ENCODE results near the gene FAM120C. TPM values are rescaled to one million over a fixed set of nuclear protein-coding genes. Genes with fewer than 3 reads are reported as not detected.

The FAM120C gene
- total and polyA plus RNA-seq, 7 experiments from 2014 or later, result 8.0 to 24.7 (median 15.1) TPM

DNA sequence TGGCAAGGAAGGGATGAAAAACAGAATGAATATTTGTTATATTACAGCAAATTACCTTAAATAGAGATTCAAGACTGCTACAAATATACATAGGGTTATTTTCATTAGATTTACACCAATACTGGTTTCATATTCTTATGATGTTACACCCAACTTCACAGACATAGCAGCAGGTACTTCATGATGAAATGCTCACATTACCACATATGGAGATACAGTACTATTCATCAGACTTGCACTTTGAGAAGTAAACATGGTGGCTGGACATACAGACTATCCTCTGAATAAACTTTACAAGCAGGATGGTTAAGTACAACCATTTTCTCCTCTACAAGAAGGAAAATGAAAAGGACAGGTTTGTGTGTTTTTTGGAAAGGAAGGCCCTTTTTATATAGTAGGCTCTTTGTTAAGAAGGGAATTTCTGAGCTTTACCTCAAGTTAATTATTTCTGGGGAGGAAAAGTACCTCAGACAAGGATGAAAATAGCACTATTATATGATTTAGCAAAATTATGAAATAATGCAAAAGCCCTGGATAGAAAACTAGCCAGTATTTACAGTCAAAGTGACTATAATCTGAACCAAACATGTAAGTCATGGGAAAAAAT, 12.0 kb upstream of the FAM120C start:
- intact Hi-C loops (cut with micrococcal nuclease), result no loop called here
- Histone ChIP-seq H3K27ac (ENCODE audit: low read depth, low read length) (no peak overlapping the region), H3K27me3 (ENCODE audit: control insufficient read depth in 2 of 2, insufficient read depth in 2 of 2, low read length in 2 of 2) (no peaks in the 10 kb centered on the region), H3K4me1 (ENCODE audit: control insufficient read depth in 2 of 2, insufficient read depth in 2 of 2, low read length in 2 of 2) (no peaks in the 10 kb centered on the region), H3K9me3 (ENCODE audit: control insufficient read depth in 2 of 3, low read length in 3 of 3) (no peaks in the 10 kb centered on the region), H3K36me3 (ENCODE audit: control insufficient read depth in 2 of 3, insufficient read depth in 3 of 3, low read length in 3 of 3) (no peaks in the 10 kb centered on the region), H3K4me3 (ENCODE audit: low read length) (no peak overlapping the region)
- H3K36me3 Mint-ChIP-seq, result peaks cover 0 to 2% (median 0%) of the 10 kb centered on the region in 5 donors
- DNase-seq (no peak), ATAC-seq (no peak)
- H3K4me1 Mint-ChIP-seq, result peaks cover 0 to 2% (median 0%) of the 10 kb centered on the region in 7 donors
- H3K9me3 Mint-ChIP-seq, result no peaks in the 10 kb centered on the region
- H3K4me3 Mint-ChIP-seq, result no peak overlapping the region
- peaks cover 0 to 11% (median 4%) of the 10 kb centered on the region in 5 donors for H3K27me3 Mint-ChIP-seq
- no peak overlapping the region for H3K27ac Mint-ChIP-seq
- ChIA-PET POLR2A (no interaction called here), CTCF (no interaction called here)

DNA sequence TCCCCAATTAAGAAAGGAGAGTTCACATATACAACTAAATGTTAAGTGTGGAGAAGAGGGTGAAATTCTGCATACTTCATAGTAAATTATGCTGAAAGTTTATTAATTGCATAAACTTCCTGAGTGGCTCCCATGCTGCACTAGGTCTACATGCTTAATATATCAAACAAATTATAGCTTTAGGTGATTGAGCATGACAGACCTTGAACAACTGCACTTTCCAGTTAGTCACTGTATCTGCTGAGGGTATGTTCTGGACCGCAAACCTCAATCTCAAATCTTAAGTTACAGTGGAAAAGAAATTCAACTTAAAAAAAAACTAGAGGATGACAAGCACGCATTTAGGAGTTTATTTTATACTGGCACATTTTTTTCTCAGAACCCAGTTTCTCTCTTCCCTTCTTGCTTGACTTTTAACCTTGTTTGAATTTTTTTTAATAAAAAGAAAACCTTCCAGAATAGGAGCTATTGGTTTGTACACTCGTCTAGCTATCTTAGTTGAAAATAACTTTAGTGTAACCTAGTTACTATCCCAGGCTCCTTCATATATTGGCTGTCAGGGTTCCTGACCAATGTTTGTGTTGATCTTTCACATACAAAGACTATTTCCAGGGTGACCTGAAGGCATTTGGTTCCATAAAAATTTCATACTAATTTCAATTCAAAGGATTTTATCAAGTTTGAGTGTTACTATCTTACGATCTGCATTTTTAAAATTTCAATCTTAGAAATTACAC, 10.2 kb upstream of the FAM120C start:
- no peaks in the 10 kb centered on the region for H3K9me3 Mint-ChIP-seq
- CTCF ChIA-PET, result no interaction called here
- intact Hi-C loops (cut with micrococcal nuclease), result no loop called here
- H3K4me1 ChIP-seq (ENCODE audit: control insufficient read depth in 2 of 2, insufficient read depth in 2 of 2, low read length in 2 of 2), result no peaks in the 10 kb centered on the region
- POLR2A ChIA-PET, result no interaction called here
- no peak overlapping the region for H3K4me3 Mint-ChIP-seq
- peaks cover 0 to 2% (median 0%) of the 10 kb centered on the region in 7 donors for H3K4me1 Mint-ChIP-seq
- H3K9me3 ChIP-seq (ENCODE audit: control insufficient read depth in 2 of 3, low read length in 3 of 3), result no peaks in the 10 kb centered on the region
- ATAC-seq, result no peak
- peaks cover 0 to 2% (median 0%) of the 10 kb centered on the region in 5 donors for H3K27me3 Mint-ChIP-seq
- no peaks in the 10 kb centered on the region for H3K27me3 ChIP-seq (ENCODE audit: control insufficient read depth in 2 of 2, insufficient read depth in 2 of 2, low read length in 2 of 2)
- no peaks in the 10 kb centered on the region for H3K36me3 ChIP-seq (ENCODE audit: control insufficient read depth in 2 of 3, insufficient read depth in 3 of 3, low read length in 3 of 3)
- DNase-seq, result no peak
- H3K27ac Mint-ChIP-seq, result no peak overlapping the region
- no peak overlapping the region for H3K27ac ChIP-seq (ENCODE audit: low read depth, low read length)
- no peak overlapping the region for H3K4me3 ChIP-seq (ENCODE audit: low read length)
- peaks cover 0 to 3% (median 0%) of the 10 kb centered on the region in 5 donors for H3K36me3 Mint-ChIP-seq

DNA sequence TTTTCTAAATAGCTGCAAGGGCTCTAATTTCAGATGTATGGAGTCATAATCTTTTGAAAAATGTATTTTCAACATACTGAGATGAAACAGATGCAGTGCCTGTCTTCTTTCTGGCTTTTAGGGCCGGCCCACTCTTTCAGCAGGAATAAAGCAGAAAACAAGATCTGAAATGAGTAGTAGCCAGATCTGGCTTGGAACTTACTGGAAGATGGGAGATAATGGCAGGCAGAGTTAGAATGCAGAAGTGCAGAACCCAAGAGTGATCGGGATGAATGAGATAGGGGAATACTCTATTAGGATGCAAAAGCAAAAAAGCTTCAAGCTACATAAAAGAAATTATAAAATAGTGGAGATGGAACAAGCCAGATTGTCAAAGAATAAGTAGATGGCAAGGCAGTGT, 1.4 kb upstream of the FAM120C start:
- H3K27ac ChIP-seq (ENCODE audit: low read depth, low read length), result no peak overlapping the region
- no peaks in the 10 kb centered on the region for H3K27me3 ChIP-seq (ENCODE audit: control insufficient read depth in 2 of 2, insufficient read depth in 2 of 2, low read length in 2 of 2)
- DNase-seq (no peak), ATAC-seq (no peak)
- ChIA-PET CTCF (no interaction called here), POLR2A (interaction anchor here (0.6 kb wide), 1 partner anchor 811 kb away, joined by 3 read pairs; no protein-coding TSS in a partner anchor)
- no peaks in the 10 kb centered on the region for H3K9me3 ChIP-seq (ENCODE audit: control insufficient read depth in 2 of 3, low read length in 3 of 3)
- H3K27me3 Mint-ChIP-seq, result no peaks in the 10 kb centered on the region
- no peak overlapping the region for H3K27ac Mint-ChIP-seq
- intact Hi-C loops (cut with micrococcal nuclease), result loop anchor here in 1 of 2 donors (5.0 kb wide), 1 partner anchor 762 kb away; the partner anchor contains the start of genes RIBC1 and SMC1A
- no peaks in the 10 kb centered on the region for H3K9me3 Mint-ChIP-seq
- H3K4me1 Mint-ChIP-seq, result peaks cover 24 to 32% (median 30%) of the 10 kb centered on the region in 7 donors
- H3K4me3 ChIP-seq (ENCODE audit: low read length), result no peak overlapping the region
- no peak overlapping the region for H3K4me3 Mint-ChIP-seq
- peaks cover 0 to 11% (median 0%) of the 10 kb centered on the region in 5 donors for H3K36me3 Mint-ChIP-seq
- H3K36me3 ChIP-seq (ENCODE audit: control insufficient read depth in 2 of 3, insufficient read depth in 3 of 3, low read length in 3 of 3), result no peaks in the 10 kb centered on the region
- H3K4me1 ChIP-seq (ENCODE audit: control insufficient read depth in 2 of 2, insufficient read depth in 2 of 2, low read length in 2 of 2), result peaks cover 20 to 27% of the 10 kb centered on the region in 2 donors

DNA sequence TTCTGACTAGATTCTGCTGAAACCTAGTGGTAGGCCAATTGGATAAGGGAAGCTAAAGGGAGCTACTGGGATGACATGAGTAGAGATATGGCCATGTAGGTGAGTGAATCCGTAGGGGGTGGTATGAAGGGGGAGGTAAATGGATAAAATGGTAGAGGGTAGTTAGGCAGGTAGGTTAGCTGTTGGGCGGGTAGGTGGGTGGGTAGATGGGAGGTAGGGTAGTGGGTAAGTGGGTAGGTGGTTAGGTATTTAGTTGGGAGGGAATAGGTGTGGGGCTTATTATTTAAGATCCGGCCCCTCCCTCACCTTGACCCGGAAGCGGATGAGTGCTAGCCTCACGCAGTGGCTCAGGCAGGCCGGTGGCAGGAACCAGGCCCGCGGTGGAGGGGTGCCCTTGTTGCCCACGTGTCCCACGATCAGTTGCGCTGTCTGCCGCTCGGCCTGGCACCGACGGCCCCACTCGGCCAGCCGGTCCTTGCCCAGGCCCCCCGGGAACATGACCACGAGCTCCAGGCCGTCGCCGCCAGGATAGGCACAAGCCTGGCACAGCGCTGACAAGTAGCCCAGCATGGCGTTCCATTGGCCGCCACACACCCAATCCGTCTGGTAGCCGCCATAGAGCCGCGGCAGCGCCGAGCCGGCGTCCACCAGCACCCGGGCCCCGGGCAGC, 725 bp downstream of the FAM120C start:
- Histone ChIP-seq H3K36me3 (ENCODE audit: control insufficient read depth in 2 of 3, insufficient read depth in 3 of 3, low read length in 3 of 3) (no peaks in the 10 kb centered on the region), H3K27me3 (ENCODE audit: control insufficient read depth in 2 of 2, insufficient read depth in 2 of 2, low read length in 2 of 2) (no peaks in the 10 kb centered on the region), H3K27ac (ENCODE audit: low read depth, low read length) (peak overlapping the region; percentile 78), H3K9me3 (ENCODE audit: control insufficient read depth in 2 of 3, low read length in 3 of 3) (no peaks in the 10 kb centered on the region), H3K4me1 (ENCODE audit: control insufficient read depth in 2 of 2, insufficient read depth in 2 of 2, low read length in 2 of 2) (peaks cover 22 to 27% of the 10 kb centered on the region in 2 donors), H3K4me3 (ENCODE audit: low read length) (peak overlapping the region; percentile 62)
- Mint-ChIP-seq H3K4me1 (peaks cover 36 to 49% (median 46%) of the 10 kb centered on the region in 7 donors), H3K27ac (peak overlapping the region; percentile 15 to 91 (median 69)), H3K4me3 (peak overlapping the region; percentile 70 to 91 (median 88)), H3K27me3 (no peaks in the 10 kb centered on the region), H3K36me3 (peaks cover 0 to 20% (median 6%) of the 10 kb centered on the region in 5 donors), H3K9me3 (peaks cover 0 to 1% (median 0%) of the 10 kb centered on the region in 11 donors)
- ChIA-PET POLR2A (interaction anchor here (0.6 to 2.5 kb wide), 8 partner anchors 14 to 1306 kb away, joined by 3 to 31 read pairs (median 6); partner anchors contain the start of genes GNL3L, PHF8 and TSR2), CTCF (interaction anchor here (0.8 kb wide), 1 partner anchor 139 kb away, joined by 3 read pairs; no protein-coding TSS in a partner anchor)
- intact Hi-C loops (cut with micrococcal nuclease), result loop anchor here (2.0 to 5.0 kb wide), 6 partner anchors 176 to 978 kb away; partner anchors contain the start of genes RIBC1 (in 2 of the 2), SMC1A (in 2 of the 2) and WNK3 (in 1 of the 2)
- ATAC-seq, result peak; percentile 82
- DNase-seq, result peak; percentile 33 to 62 (median 53)

DNA sequence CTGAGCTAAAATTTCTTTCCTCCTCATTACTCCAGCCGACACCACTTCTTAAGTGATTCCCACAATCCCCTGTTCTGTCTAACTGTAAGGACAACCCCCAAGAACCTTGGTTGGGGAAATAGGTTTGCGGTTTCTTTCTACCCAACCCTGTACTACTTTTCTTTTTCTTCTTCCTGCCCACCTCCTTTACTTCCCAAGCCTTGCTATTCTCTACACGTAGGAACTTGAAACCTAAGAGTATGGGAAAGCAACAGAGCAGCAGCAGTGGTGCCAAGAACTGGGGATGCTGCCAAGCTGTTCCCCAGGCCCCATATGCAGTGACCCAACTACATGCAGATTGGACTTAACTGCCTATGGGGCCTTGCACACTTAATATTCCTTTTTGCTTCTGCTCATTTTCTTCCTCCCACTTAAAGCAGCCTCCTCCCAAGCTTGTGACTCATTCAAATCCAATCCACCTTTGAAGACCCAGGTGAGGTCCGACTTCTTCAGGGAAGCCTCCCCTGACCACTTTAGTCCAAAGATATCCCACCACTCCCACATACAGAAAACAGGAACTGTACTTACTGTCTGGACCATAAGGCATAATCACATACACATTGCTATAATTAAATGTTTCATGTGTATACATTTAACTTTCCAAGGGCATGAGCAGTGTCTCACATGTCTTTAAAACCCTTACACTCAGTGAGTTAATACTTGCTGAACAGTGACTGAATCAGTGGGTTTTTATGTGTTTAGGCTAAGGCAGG, 1.7 kb downstream of the FAM120C start:
- Mint-ChIP-seq H3K4me3 (peak overlapping the region; percentile 70 to 91 (median 88)), H3K4me1 (peaks cover 43 to 57% (median 55%) of the 10 kb centered on the region in 7 donors), H3K27ac (peak overlapping the region in 8 of 9 donors; percentile 41 to 91 (median 74)), H3K9me3 (peaks cover 0 to 1% (median 0%) of the 10 kb centered on the region in 11 donors), H3K36me3 (peaks cover 5 to 30% (median 14%) of the 10 kb centered on the region in 5 donors), H3K27me3 (no peaks in the 10 kb centered on the region)
- Histone ChIP-seq H3K27me3 (ENCODE audit: control insufficient read depth in 2 of 2, insufficient read depth in 2 of 2, low read length in 2 of 2) (no peaks in the 10 kb centered on the region), H3K9me3 (ENCODE audit: control insufficient read depth in 2 of 3, low read length in 3 of 3) (no peaks in the 10 kb centered on the region), H3K36me3 (ENCODE audit: control insufficient read depth in 2 of 3, insufficient read depth in 3 of 3, low read length in 3 of 3) (no peaks in the 10 kb centered on the region), H3K27ac (ENCODE audit: low read depth, low read length) (no peak overlapping the region), H3K4me3 (ENCODE audit: low read length) (peak overlapping the region; percentile 62), H3K4me1 (ENCODE audit: control insufficient read depth in 2 of 2, insufficient read depth in 2 of 2, low read length in 2 of 2) (peaks cover 22 to 27% of the 10 kb centered on the region in 2 donors)
- ATAC-seq (no peak), DNase-seq (no peak)
- CTCF ChIA-PET, result no interaction called here
- intact Hi-C loops (cut with micrococcal nuclease), result loop anchor here in 1 of 2 donors (5.0 kb wide), 1 partner anchor 759 kb away; the partner anchor contains the start of genes RIBC1 and SMC1A
- POLR2A ChIA-PET, result interaction anchor here (0.8 to 2.5 kb wide), 4 partner anchors 11 to 348 kb away, joined by 3 to 31 read pairs (median 7); partner anchors contain the start of genes GNL3L and PHF8

Measured in naive thymus-derived CD4-positive, alpha-beta T cell (primary cell).